Lung (tissue), 12 donors: ENCODE data around the gene ZNF775. TPM values are rescaled to one million over a fixed set of nuclear protein-coding genes. Genes with fewer than 3 reads are reported as not detected.

Source experiments
- ATAC-seq: fragments of 200-7000 bp; cut with Tn5 transposase; one replicate; pipeline ENCODE4 v1.9.1; 2020; ENCODE audit warnings: moderate number of reproducible peaks; ENCODE audit not compliant: insufficient read depth, low FRiP score
- DNase-seq, 3 donors: peaks; one replicate each; pipeline ENCODE4 v3.0.0-alpha.2; 2013 to 2017
- H3K27ac ChIP-seq, 2 donors: one replicate each; pipeline ENCODE4 v1.5.1; 2013; ENCODE audit warnings: mild to moderate bottlenecking in 2 of 2, moderate library complexity in 2 of 2, control low read depth in 1 of 2, inconsistent platforms in 1 of 2, low read depth in 1 of 2, low read length in 1 of 2
- H3K27me3 ChIP-seq, 3 donors: one replicate each; pipeline ENCODE4 v1.5.1; 2013; ENCODE audit warnings: low read length in 2 of 3; ENCODE audit not compliant: control insufficient read depth in 3 of 3, insufficient read depth in 3 of 3
- H3K36me3 ChIP-seq, 4 donors: one replicate each; pipeline ENCODE4 v1.5.1; 2013; ENCODE audit warnings: low read length in 4 of 4, mild to moderate bottlenecking in 1 of 4, moderate library complexity in 1 of 4; ENCODE audit not compliant: control insufficient read depth in 4 of 4, insufficient read depth in 4 of 4
- H3K4me1 ChIP-seq, 5 donors: one replicate each; pipeline ENCODE4 v1.5.1; 2013; ENCODE audit warnings: low read length in 5 of 5, mild to moderate bottlenecking in 2 of 5, moderate library complexity in 1 of 5; ENCODE audit not compliant: control insufficient read depth in 5 of 5, insufficient read depth in 5 of 5
- H3K4me3 ChIP-seq: one replicate; pipeline ENCODE4 v1.5.1; 2013; ENCODE audit warnings: mild to moderate bottlenecking, control low read depth, moderate library complexity
- H3K9ac ChIP-seq, 2 donors: one replicate each; pipeline ENCODE4 v1.5.1; 2013; ENCODE audit warnings: low read length in 2 of 2, control low read depth in 1 of 2; ENCODE audit not compliant: insufficient read depth in 1 of 2
- H3K9me3 ChIP-seq, 4 donors: one replicate each; pipeline ENCODE4 v1.5.1; 2013; ENCODE audit warnings: low read length in 3 of 4, mild to moderate bottlenecking in 1 of 4, moderate library complexity in 1 of 4; ENCODE audit not compliant: control insufficient read depth in 4 of 4, insufficient read depth in 3 of 4
- WGBS, 2 donors: extraction: QIAGEN DNeasy Blood & Tissue Kit; methylation state at CpG; one replicate each; pipeline ENCODE4 v1.1.7; 2013; 5-methylcytosine and 5-hydroxymethylcytosine counted together
- polyA plus RNA-seq, 2 donors: library from polyadenylated mRNA; stranded (reverse); fragments of 200-250 nt; gene quantifications; one replicate each; pipeline ENCODE4 v1.2.1, GENCODE V29; 2013
- total RNA-seq, 2 donors: library from RNA; depleted of rRNA in 1 of 2; stranded (reverse); fragments of >200 nt in 1 of 2; gene quantifications; one replicate each; pipeline ENCODE4 v1.2.1, GENCODE V29; 2014 to 2021
- TF ChIP-seq, protein P1 (sequence below): IDR thresholded peaks from 2 replicates; pipeline ENCODE4 v1.5.1; 2012; ENCODE audit warnings: mild to moderate bottlenecking; ENCODE audit errors: control extremely low read depth, extremely low read depth
- donor health status: control.
- donor health status: control.
- donor health status: Bipolar disorder and iron deficiency.
- donor health status: healthy.
- donor health status: DM: yes; HTN: yes; CAD: no.

The ZNF775 gene
- total and polyA plus RNA-seq, 4 donors, result 1.4 to 5.4 (median 3.8) TPM

DNA sequence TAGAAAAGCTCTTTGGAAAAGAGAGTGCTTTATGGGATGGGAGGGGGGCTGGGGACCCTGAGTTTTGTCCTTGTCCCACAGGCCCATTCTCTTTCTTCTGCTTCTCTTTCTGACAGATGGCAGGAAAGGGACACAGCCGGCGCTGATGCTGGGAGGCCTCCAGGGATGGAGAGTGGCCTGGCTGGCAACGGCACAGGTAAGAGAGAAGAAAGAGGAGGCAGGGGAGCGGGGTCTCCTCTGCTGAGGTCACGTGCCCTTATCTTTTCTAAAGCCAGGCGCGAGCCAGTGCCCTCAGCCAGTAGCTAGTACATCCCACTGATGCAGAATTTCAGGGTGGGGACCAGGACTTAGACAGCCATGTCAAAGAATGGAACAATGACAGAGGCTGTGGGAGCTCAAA, 9.2 kb downstream of the ZNF775 start:
- no peak for DNase-seq

GRCh38 chr7:150388709-150389531, 9.8 kb downstream of the ZNF775 start:
- H3K9ac ChIP-seq, result peak overlapping the region in 1 of 2 donors; percentile 60
- WGBS, 2 donors, result 63% methylated on average over 20 of the region's 20 CpGs
- peak; percentile 85 to 91 (median 88) for DNase-seq

More for the DNA sequence above, 9.2 kb downstream of the ZNF775 start:
- Histone ChIP-seq H3K27ac (no peak overlapping the region), H3K36me3 (peaks cover 0 to 12% (median 5%) of the 10 kb centered on the region in 4 donors), H3K27me3 (no peaks in the 10 kb centered on the region), H3K4me1 (peaks cover 0 to 22% (median 6%) of the 10 kb centered on the region in 5 donors), H3K9me3 (no peaks in the 10 kb centered on the region), H3K9ac (no peak overlapping the region), H3K4me3 (no peak overlapping the region)
- TF ChIP-seq, protein P1, sequence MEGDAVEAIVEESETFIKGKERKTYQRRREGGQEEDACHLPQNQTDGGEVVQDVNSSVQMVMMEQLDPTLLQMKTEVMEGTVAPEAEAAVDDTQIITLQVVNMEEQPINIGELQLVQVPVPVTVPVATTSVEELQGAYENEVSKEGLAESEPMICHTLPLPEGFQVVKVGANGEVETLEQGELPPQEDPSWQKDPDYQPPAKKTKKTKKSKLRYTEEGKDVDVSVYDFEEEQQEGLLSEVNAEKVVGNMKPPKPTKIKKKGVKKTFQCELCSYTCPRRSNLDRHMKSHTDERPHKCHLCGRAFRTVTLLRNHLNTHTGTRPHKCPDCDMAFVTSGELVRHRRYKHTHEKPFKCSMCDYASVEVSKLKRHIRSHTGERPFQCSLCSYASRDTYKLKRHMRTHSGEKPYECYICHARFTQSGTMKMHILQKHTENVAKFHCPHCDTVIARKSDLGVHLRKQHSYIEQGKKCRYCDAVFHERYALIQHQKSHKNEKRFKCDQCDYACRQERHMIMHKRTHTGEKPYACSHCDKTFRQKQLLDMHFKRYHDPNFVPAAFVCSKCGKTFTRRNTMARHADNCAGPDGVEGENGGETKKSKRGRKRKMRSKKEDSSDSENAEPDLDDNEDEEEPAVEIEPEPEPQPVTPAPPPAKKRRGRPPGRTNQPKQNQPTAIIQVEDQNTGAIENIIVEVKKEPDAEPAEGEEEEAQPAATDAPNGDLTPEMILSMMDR, result no peak
- WGBS, 2 donors, result 87 to 89% methylated on average over 7 of the region's 7 CpGs
- no peak for ATAC-seq

GRCh38 chr7:150389532-150389816, 10.3 kb downstream of the ZNF775 start:
- Histone ChIP-seq H3K27ac (peak overlapping the region in 1 of 2 donors; percentile 1), H3K4me1 (peaks cover 0 to 14% (median 4%) of the 10 kb centered on the region in 5 donors), H3K4me3 (no peak overlapping the region), H3K36me3 (peaks cover 0 to 12% (median 5%) of the 10 kb centered on the region in 4 donors), H3K9ac (no peak overlapping the region), H3K9me3 (no peaks in the 10 kb centered on the region), H3K27me3 (no peaks in the 10 kb centered on the region)
- TF ChIP-seq, protein P1, result no peak
- no peak for DNase-seq
- ATAC-seq, result no peak
- WGBS, 2 donors, result 69 to 79% methylated on average over 5 of the region's 5 CpGs

More at GRCh38 chr7:150388709-150389531, 9.8 kb downstream of the ZNF775 start:
- peak overlapping the region in 1 of 2 donors; percentile 1 for H3K27ac ChIP-seq
- TF ChIP-seq, protein P1, result peak; percentile 51
- peaks cover 0 to 12% (median 5%) of the 10 kb centered on the region in 4 donors for H3K36me3 ChIP-seq
- H3K27me3 ChIP-seq, result no peaks in the 10 kb centered on the region
- H3K4me3 ChIP-seq, result no peak overlapping the region
- peaks cover 0 to 19% (median 6%) of the 10 kb centered on the region in 5 donors for H3K4me1 ChIP-seq
- no peaks in the 10 kb centered on the region for H3K9me3 ChIP-seq
- peak; percentile 89 for ATAC-seq
